SK-N-SH treated with all-trans-retinoic acid at 6 μM for 48 hours (cell line): ENCODE results near the gene FAM156B.
"Not testable (repeated sequence)": the region's sequence is repeated elsewhere in the genome, so short reads cannot be mapped to it uniquely, and the experiment has no call there.

ENCODE experiments used
- ARNTL ChIP-seq: fragments of 450-650 bp; formaldehyde crosslinking; IDR thresholded peaks from 2 replicates; pipeline ENCODE4 v1.5.0; 2020; ENCODE audit warnings: low read depth, mild to moderate bottlenecking, moderate library complexity, borderline replicate concordance
- CREB5 ChIP-seq: fragments of 250-450 bp; sonication (Bioruptor Pico); IDR thresholded peaks from 2 replicates; pipeline ENCODE4 v1.5.1; 2020; ENCODE audit warnings: low read depth, mild to moderate bottlenecking, moderate library complexity
- CSDC2 ChIP-seq: fragments of 250-450 bp; sonication (Bioruptor Pico); IDR thresholded peaks from 2 replicates; pipeline ENCODE4 v1.5.0; 2020; ENCODE audit warnings: mild to moderate bottlenecking, moderate library complexity
- CSRNP3 ChIP-seq: fragments of 250-450 bp; sonication (Bioruptor Pico); IDR thresholded peaks from 2 replicates; pipeline ENCODE4 v1.5.1; 2021; ENCODE audit warnings: mild to moderate bottlenecking, moderate library complexity
- ESRRG ChIP-seq: fragments of 250-450 bp; sonication (Bioruptor Pico); IDR thresholded peaks from 2 replicates; pipeline ENCODE4 v1.6.1; 2021; ENCODE audit warnings: mild to moderate bottlenecking
- PATZ1 ChIP-seq: fragments of 250-450 bp; sonication (Bioruptor Pico); IDR thresholded peaks from 2 replicates; pipeline ENCODE4 v1.8.0; 2020; ENCODE audit warnings: mild to moderate bottlenecking, moderate library complexity, borderline replicate concordance
- RARB ChIP-seq: fragments of 250-450 bp; sonication (Bioruptor Pico); IDR thresholded peaks from 2 replicates; pipeline ENCODE4 v1.8.0; 2021; ENCODE audit warnings: mild to moderate bottlenecking, moderate library complexity
- ZFP3 ChIP-seq: fragments of 250-450 bp; sonication (Bioruptor Pico); IDR thresholded peaks from 2 replicates; pipeline ENCODE4 v1.5.0; 2020; ENCODE audit warnings: mild to moderate bottlenecking, moderate library complexity
- ZFP30 ChIP-seq: fragments of 450-650 bp; formaldehyde crosslinking; IDR thresholded peaks from 2 replicates; pipeline ENCODE4 v1.5.0; 2022; ENCODE audit warnings: mild to moderate bottlenecking, moderate library complexity
- ZNF70 ChIP-seq: fragments of 450-650 bp; formaldehyde crosslinking; IDR thresholded peaks from 2 replicates; pipeline ENCODE4 v1.5.0; 2020; ENCODE audit warnings: mild to moderate bottlenecking, moderate library complexity

GRCh38 chrX:52876386-52876785, 20.7 kb upstream of the FAM156B start:
- not testable (repeated sequence) for TF ChIP-seq ZNF70, ZFP30, RARB, ZFP3, ARNTL, CREB5, ESRRG, CSRNP3, CSDC2, PATZ1 (CRISPR knock-in tag)
